ENCODE data around the gene PTPRD.

DNA sequence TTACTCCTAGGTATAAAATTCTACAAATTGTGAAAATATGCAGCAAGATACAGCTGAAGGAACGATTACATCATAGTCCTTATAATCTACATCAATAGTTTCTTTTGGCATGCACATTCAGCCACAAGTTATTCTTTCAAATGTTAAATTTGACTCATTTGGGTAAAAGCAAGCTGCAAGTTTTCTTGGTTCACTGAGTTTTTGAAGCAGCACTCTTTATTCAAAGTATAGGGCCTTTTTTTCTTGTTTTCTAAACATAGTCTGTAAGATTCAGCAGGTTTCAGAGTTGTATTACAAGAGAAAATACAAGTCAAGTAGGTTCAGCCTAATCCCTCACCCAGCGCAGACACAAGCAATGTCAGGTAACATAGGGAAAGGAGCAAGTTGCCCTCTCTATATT, 981.5 kb downstream of the PTPRD start:
- TF ChIP-seq EZH2 (IDR thresholded peaks at IDR 0.05), result no peak
- TF ChIP-seq POLR2AphosphoS5 (IDR thresholded peaks at IDR 0.05; ENCODE audit: borderline replicate concordance, low read depth, low read length), result no peak
